Left cardiac atrium (tissue), 4 donors: ENCODE results near the gene ADD1. TPM values are rescaled to one million over a fixed set of nuclear protein-coding genes. Genes with fewer than 3 reads are reported as not detected.

ENCODE experiments used
- ATAC-seq, 2 donors: fragments of 200-7000 bp; cut with Tn5 transposase; one replicate each; pipeline ENCODE4 v1.9.1; 2020; ENCODE audit warnings: mild to moderate bottlenecking in 2 of 2, moderate library complexity in 2 of 2
- DNase-seq: peaks from one replicate; pipeline ENCODE4 v3.0.0-alpha.2; 2020
- intact Hi-C, 2 donors: fragments of 100-400 bp; cut with DNase I; formaldehyde crosslinking; loops; one replicate each; pipeline versions ENCODE4 v1.14.1 to v1.15.1; 2022 to 2023
- total RNA-seq, 2 donors: library from RNA; stranded (reverse); fragmentation: NEBNext Ultra II Directional; extraction: Animal tissue kit (Norgen Biotek cat#: 25700); gene quantifications; one replicate each; pipeline ENCODE4 v1.2.1, GENCODE V29; 2021
- donor health status: DM: no; HTN: yes; CAD: no.
- donor health status: DM: no; HTN: yes; CAD: no; lungs with severe emphysema.
- donor health status: DM: yes; HTN: yes; CAD: no.
- donor health status: Dilated cardiomyopathy.

Gene ADD1
- total RNA-seq, 2 donors from 2014 or later: 200 to 209 TPM

DNA sequence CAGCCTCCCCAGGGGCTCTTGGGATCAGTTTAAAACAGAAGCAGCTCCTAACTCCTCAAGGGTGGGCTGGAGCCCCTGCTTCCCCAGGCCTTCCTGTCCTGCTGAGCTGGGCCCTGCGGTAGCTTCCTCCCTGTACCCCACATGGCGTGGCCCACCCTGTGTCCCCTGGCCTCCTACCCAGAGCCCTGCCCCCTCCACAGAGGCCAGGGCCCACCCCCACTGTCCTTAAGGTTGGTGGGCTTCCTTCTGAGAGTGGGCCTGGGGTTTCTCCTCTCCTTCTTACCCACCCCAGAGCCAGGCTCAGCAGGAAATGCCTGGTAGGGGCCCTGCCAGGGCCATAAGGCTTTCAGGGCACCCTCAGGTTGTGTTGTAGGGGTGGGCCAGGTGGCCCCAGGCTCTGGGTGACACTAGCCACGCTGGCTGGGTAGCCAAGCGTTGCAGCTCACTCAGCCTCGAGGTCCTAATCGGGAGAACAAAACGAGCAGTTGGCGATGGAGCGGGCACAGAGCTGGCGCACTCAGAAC is 39.1 kb upstream of the ADD1 start:
- ATAC-seq: no peak
- DNase-seq: peak; percentile 19
- intact Hi-C loops: no loop called here

DNA sequence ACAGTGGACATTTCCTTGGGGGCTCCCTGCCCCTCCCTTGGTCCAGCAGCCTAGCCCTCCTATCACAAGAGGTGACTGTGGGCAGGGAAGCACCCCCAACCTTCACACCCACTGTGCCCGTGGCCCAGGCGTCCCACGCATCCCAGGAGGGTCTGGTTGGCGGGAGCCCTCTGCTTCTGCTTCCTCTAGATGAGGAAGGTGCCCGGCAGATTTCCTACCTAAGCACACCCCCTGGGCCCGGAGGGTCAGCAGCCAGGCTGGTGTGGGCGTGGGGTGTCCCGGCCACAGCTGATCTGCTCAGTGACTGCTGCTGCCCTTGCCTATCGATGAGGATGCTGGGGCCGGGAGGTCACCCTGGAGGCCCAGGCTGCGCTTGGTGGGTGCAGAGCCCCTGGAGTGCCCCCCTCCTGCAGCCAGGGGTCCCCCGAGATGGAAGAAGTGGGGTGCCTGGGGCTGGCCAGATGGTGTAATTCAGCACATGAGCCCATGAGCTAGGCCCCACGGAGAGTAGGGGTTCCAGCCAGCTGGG is 38.6 kb upstream of the ADD1 start:
- intact Hi-C loops: no loop called here
- DNase-seq (peak; percentile 13), ATAC-seq (no peak)

DNA sequence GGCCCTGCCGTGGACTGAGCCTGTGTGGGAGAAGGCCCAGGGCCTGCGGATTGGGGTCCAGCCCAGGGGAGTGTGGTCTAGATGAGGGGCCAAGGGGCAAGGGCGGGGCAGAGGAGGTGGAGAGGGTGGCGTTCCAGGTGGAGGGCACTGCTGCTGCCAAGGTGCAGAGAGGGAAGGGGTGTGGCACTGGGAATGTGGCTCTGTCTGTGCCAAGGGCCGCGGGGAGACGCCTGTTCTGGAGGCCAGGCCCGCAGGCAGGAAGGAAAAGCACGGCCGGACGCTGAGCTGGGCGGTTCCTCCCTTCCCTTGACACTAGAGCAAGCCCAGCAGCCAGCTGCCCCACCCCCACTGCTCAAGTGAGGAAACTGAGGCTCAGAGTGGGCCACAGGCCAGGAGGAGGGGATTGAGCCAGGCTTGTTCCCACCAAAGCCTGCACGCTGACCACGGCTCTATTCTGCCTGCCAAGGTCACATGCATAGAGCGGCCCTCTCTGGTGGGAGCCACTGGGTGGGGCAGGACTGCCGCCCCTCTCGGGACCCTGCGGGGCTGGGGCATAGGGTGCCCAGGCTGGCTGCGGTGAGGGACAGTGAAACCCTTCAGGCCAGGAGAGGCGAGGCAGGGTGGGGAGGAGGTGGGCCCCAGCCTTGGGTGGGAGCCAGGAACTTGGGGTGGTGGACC is 37.8 kb upstream of the ADD1 start:
- peak; percentile 5 to 32 for ATAC-seq
- peak; percentile 82 for DNase-seq
- intact Hi-C loops: no loop called here

DNA sequence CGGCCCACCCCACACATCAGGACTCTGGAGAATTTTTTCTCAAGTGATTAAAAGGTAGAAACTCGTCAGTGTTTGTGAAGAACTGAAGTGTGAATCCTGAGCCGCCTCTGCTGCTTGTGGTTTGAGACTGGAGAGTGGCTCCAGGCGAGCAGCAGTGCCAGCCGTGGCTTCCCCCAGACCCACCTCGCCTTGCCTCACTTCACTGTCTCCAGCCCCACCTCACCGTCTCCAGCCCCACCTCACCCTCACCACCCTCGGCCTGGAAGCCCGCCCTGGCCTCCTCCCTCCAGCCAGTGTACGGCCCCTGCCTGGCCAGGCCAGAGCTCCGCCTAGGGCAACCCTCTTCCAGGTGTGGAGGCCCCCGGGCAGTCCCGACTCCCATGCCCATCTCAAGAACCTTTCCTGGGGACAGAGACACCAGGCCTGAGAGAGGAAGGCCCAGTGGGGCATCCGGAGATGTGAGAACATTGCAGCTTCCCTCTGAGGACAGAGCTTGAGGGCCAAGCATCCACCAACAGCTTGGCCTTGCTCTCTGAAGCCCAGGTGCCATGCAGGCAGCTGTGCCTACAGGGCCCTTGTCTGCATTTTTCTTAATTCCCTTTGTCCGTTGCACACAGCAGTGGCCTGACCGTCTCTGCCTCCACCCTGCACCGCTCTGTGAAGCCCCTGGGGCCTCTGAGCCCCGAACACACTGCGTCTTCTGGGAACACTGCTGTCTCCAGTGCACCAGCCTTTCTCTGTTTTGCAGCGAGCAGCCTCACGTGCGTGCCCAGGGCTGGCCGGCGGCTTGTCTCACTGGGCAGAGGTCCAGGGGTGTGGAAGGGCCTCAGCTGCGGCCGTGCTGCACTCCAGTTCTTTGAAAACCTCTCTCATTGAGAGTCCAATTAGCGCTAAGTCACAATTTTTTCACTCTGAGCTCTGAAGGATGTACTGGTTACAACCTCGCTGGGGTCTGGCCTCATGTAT is 37.0 kb upstream of the ADD1 start:
- intact Hi-C loops: no loop called here
- peak; percentile 46 to 69 for ATAC-seq
- peak; percentile 80 for DNase-seq

DNA sequence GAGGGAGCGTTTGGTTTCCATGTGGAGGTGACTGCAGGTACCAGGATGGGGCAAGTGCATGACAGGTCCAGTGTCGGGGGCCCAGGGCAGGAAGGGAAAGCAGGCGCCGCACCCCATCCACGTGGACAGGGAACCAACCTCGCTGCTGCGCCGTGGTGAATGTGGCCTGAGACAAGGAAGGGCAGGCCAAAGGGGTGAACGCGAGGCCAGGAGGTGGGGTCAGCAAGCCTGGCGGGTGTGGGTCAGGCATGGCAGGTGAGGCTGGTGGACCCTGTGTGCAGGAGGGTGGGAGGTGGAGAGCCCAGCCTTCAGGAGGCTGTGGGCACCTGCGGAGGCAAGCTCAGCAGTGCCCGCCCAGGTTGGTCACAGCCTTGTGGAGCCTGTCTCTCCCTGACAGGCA is 36.1 kb upstream of the ADD1 start:
- intact Hi-C loops: no loop called here
- no peak for ATAC-seq

DNA sequence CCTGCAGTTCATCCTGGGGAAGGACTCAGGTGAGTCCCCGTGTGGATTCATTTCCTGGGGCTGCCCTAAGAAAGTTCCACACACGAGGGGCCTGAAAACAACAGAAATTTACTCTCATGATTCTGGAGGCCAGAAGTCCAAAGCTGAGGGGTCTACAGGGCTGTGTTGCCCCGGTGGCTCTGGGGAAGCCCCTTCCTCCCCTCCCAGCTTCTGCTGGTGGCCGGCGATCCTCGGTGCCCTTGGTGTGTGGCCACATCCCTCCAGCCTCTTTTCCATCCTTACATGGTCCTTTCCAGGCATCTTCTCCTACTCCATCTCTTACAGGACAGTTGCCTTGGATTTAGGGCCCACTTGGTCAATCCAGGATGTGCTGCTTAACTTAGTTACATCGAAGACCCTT is 35.6 kb upstream of the ADD1 start:
- intact Hi-C loops: no loop called here
- DNase-seq: no peak

More for the DNA sequence above, 36.1 kb upstream of the ADD1 start:
- no peak for DNase-seq

DNA sequence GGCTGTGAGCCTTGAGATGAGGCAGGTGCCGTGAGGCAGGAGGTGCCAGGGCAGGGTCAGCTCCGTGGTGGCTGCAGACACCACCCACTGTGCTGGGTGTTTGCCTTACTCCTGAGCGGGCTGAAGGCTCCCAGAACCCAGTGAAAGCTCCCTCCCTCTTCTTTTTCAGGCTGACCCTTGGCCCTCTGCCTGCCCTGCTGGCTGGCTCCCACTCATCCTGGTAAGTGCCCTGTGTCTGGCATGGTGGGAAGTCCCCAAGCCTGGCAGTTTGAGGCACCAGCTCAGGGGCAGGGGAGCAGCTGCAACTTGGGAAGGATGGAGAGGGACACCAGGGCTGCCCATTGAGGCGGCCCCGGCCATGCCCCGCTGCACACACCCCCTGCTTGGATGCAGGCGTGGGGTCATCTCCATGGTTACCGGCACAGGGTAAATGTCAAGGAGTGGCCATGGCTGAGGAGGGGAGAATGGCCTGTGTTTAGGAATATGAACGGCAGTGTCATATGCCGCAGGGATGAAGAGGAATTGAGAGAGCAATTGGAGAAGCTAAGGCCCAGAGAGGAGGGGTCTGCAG is 33.9 kb upstream of the ADD1 start:
- ATAC-seq (no peak), DNase-seq (no peak)
- intact Hi-C loops: no loop called here

More for the DNA sequence above, 35.6 kb upstream of the ADD1 start:
- ATAC-seq: no peak

DNA sequence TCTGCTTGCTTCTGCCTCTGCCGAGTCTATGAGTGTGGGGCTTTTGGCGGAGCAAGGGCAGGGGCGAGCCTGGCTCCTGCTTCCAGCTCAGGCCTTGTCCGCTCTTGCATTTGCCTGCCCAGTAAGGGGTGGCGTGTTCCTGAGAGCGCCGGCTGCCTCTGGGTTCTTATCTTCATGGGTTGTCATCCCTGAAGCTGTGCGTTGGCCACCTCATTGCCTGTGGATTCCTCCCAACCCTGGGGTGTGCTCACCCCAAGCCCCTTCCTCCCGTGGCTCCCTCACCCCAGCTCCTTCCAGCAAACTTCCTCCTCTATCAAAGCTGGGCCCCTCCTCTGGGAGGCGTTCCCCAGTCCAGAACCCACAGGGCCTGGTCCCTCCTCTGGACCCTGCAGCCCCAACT is 33.3 kb upstream of the ADD1 start:
- intact Hi-C loops: no loop called here
- no peak for ATAC-seq
- no peak for DNase-seq

DNA sequence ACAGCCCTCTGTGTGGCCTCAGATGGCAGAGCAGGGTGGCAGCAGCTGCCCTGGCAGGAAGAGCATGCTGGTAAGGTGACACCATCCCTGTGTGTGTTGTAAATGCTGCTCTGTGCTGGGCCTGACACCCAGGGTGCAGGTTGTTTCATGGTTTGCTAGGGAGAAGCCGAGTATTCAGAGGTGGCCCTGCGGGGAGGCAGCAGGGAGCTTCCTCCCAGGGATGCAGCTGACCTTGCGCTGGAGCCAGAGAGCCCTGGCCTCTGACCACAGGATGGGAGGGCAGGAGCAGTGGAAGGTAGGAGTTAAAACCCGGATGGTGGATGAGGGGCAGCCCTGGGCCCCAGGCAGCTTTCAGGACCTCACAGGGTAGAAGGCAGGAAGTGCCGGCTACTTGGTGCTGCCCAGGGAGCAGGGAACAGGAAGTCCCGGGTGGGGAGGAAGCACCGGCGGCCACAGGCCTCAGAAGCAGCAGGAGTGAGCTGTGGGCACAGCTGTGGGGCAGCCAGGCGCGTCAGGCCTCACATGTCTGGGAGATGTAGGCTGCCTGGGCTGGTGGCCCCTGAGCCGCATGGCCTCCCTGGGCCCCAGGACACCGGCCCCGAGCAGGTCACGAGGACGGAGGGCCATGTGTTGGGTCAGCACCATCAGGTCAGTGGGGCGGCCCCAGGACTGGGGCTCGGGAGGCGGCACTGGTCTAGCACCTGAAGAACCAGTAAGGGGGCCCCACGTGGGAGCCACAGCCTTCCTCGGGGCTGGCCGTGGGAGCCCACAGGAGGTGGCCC is 31.6 kb upstream of the ADD1 start:
- ATAC-seq (peak; percentile 76 to 81), DNase-seq (peak; percentile 79)
- intact Hi-C loops: no loop called here

DNA sequence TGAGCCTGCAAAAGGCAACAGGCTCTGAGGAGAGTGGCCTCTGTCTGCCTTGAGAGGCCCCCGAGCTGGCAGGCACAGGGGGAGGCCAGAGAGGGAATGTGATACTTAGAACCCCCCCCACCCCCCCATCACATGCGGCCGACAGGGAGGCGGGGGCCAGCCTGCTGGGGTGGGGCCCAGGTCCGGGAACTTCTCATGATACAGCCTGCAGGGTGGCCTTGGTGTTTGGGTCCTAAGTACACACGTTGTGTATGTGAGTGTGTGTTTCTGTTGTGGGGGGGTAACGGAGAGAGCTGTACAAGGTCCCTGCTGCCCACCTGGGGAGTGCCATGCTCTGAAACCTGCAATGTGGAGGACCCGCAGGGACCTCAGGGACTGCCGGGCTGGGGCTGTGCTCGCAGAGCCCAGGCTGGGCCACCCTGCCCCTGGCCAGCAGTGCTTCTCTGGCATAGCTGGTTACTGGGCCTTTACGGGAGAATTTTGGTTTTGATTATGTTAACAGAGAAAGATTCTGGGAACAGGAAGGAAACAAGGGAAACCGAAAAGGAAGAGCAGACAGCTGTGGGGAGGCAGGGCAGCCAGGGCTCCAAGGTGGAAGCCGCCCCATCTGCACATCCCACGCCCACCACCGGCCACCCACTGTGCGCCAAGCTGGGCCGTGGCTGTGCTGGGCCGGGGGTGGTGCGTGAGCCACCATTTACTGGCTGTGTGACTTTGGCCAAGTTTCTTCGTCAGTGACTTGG is 30.9 kb upstream of the ADD1 start:
- ATAC-seq (peak in 1 of 2 donors; percentile 2), DNase-seq (no peak)
- intact Hi-C loops: no loop called here

DNA sequence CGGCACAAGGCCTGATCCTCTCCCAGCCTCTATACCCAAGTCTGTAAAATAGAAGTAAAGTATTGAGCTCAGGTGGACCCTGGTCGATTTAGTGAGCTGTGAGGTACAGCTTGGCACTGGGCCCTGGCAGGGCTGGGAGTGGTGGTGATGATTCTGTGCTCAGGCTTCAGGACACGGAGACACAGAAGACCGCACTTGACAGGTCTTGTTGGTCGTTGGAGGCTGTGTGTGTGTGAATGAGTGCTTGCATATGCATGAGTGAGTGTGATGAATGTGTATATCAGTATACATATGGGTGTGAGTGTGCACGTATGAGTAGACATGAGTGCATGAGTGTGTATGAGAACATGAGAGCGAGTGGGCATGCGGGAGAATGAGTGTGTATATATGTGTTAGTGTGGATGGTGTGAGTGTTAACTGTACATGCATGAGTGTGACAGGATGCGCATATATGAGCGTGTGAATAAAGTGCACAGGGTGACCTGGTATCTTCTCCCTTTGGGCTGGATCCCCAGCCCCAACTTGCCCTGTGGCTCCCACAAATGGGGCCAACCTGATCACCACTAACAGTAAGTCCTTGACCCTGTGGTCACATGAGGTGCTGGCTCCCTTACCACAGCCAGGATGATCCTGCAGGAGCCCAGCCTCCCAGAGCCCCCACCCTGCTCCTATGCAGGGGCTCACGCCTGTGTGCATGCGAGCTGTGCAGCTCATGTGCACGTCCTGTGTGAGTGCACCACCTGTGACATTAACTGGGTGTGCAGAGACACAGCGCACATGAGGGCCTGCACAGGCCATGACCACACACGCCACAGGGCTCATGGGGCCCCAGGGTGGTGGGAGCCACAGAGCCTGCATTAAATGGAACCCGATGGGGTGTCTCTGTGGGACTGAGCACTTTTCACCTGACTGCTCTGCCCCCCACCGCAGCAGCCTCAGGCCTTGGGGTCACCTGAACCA is 29.9 kb upstream of the ADD1 start:
- DNase-seq (no peak), ATAC-seq (no peak)
- intact Hi-C loops: no loop called here

DNA sequence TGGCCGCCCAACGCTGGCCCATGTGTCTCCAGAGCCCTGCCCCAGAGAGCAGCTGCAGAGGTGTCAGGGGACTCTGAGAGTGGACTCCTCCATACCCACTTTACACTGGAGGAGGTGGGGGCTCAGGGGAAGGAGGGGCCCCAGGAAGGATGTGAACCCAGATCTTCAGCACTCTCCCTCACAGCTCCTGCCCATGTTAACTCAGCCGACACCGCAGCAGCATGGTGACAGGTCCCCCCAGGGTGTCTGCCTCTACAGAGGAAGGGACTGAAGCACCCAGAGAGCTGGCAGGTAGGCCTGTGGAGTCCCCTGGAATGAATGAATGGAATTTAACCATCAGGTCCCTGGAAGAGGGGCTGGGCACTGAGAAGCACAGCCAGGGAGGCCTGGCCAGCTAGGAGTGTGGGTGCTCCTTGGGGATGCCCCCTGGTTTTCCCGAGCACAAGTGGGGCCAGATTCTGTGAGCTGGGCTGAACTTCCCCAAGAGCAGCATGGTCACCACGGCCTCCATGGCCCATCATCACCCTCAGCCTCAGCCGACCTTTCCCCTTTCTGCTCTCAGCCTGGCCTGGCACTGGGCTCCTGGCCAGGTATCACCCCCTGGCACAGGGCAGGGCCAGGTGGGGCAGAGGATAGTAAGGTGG is 28.9 kb upstream of the ADD1 start:
- ATAC-seq (no peak), DNase-seq (no peak)
- intact Hi-C loops: no loop called here

DNA sequence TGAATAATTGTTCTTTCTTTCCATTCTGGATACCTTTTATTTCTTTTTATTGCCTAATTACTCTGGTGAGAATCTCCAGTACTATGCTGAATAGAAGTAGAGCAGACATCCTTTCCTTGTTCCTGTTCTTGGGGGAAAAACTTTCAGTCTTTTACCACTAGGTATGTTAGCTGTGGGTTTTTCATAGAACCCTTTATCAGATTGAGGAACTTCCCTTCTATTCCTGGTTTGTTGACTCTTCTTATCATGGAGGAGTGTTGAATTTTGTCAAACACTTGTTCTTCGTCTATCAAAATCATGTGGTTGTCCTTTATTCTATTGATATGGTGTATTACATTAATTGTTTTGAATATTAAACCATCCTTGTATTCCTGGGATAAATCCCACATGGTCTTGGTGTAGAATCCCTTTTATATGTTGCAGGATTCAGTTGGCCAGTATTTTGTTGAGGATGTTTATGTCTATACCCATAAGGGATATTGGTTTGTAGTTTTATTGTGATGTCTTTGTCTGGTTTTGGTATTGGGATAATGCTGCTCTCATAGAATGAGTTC is 27.2 kb upstream of the ADD1 start:
- no peak for ATAC-seq
- intact Hi-C loops: no loop called here
- DNase-seq: no peak

DNA sequence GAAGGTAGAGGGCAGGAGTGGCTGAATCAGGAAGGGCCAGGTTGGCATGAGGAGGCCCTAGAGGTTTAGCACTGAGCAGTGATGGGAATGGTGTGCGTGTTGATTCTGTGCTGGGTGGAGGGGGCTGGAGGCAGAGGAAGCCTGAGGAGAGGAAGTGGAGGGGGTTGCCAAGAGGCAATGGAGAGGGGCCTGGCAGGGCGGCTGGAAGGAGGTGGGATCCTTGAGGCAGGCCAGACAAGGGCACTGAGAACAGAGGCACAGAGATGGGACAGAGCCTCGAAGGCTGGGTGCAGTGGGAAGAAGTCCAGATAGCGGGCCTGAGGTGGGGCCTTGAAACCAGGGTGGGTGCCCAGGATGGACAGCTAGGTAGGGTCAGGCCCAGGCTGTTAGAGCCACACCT is 26.5 kb upstream of the ADD1 start:
- intact Hi-C loops: no loop called here
- DNase-seq (no peak), ATAC-seq (no peak)

DNA sequence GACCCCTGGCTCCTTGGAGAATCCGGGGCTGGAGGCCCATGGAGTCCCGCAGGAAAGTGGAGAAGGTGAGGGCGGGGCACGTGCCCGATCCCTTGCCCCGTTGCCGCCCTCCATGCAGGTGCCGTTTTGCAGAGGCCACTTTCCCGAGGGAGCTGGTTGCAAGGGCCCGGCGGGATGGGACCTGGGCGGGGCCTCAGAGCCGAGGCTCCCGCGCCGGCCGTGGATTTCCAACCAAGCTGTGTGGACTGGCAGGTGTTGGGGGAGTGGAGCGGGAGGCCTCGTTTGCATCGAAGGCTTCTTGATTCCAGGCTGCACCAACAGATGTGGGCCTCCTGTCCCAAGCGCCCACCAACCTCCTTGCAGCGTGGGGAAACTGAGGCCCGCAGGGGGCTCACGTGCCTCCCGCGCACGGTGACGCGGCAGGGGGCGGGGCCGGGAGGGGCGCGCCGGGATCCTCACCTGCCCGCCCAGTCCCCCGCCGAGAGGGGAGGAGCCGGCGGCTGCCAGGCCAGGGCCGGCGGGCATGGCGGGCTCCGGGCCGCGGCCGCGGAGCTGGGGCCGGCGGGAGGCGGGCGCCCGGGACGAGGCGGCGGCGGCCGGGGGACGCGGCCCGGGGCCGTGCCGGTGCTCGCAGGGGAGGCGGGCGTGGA is 25.8 kb upstream of the ADD1 start:
- peak; percentile 50 to 56 for ATAC-seq
- no peak for DNase-seq
- intact Hi-C loops: no loop called here
